ENCODE results near the gene PRPF40B. TPM values are rescaled to one million over a fixed set of nuclear protein-coding genes. Genes with fewer than 3 reads are reported as not detected.

Gene PRPF40B
- total RNA-seq, 2 experiments from 2014 or later, result 8.1 to 8.5 TPM

- H3K4me3 Mint-ChIP-seq, result no peak overlapping the region
- H3K9me3 Mint-ChIP-seq, result no peaks in the 10 kb centered on the region
- no peak overlapping the region for H3K27ac Mint-ChIP-seq
- H3K4me1 Mint-ChIP-seq, result peaks cover 24% of the 10 kb centered on the region
- no peak for DNase-seq
- H3K36me3 Mint-ChIP-seq, result no peaks in the 10 kb centered on the region
- peaks cover 14% of the 10 kb centered on the region for H3K27me3 Mint-ChIP-seq
Observed at GRCh38 chr12:49624921-49625577, 1.7 kb downstream of the PRPF40B start.

GRCh38 chr12:49626169-49626835 is 2.9 kb downstream of the PRPF40B start:
- Mint-ChIP-seq H3K27ac (no peak overlapping the region), H3K9me3 (no peaks in the 10 kb centered on the region), H3K27me3 (peaks cover 5% of the 10 kb centered on the region), H3K36me3 (no peaks in the 10 kb centered on the region), H3K4me3 (no peak overlapping the region), H3K4me1 (peaks cover 20% of the 10 kb centered on the region)
- DNase-seq, result no peak

- no peak for DNase-seq
- Mint-ChIP-seq H3K9me3 (no peaks in the 10 kb centered on the region), H3K27ac (no peak overlapping the region), H3K4me1 (peaks cover 16% of the 10 kb centered on the region), H3K4me3 (no peak overlapping the region), H3K27me3 (peaks cover 3% of the 10 kb centered on the region), H3K36me3 (no peaks in the 10 kb centered on the region)
Observed at GRCh38 chr12:49626836-49627235, 3.5 kb downstream of the PRPF40B start.

- no peak overlapping the region for H3K27ac Mint-ChIP-seq
- no peaks in the 10 kb centered on the region for H3K36me3 Mint-ChIP-seq
- no peak for DNase-seq
- no peak overlapping the region for H3K4me3 Mint-ChIP-seq
- no peaks in the 10 kb centered on the region for H3K9me3 Mint-ChIP-seq
- peaks cover 3% of the 10 kb centered on the region for H3K27me3 Mint-ChIP-seq
- H3K4me1 Mint-ChIP-seq, result peaks cover 10% of the 10 kb centered on the region
Observed at GRCh38 chr12:49627752-49628360, 4.5 kb downstream of the PRPF40B start.

GRCh38 chr12:49631336-49631907 is 8.1 kb downstream of the PRPF40B start:
- Mint-ChIP-seq H3K27ac (no peak overlapping the region), H3K9me3 (no peaks in the 10 kb centered on the region), H3K4me1 (peaks cover under 1% of the 10 kb centered on the region), H3K36me3 (no peaks in the 10 kb centered on the region), H3K27me3 (no peaks in the 10 kb centered on the region), H3K4me3 (no peak overlapping the region)
- no peak for DNase-seq

- Mint-ChIP-seq H3K4me1 (peaks cover 10% of the 10 kb centered on the region), H3K36me3 (no peaks in the 10 kb centered on the region), H3K27me3 (no peaks in the 10 kb centered on the region), H3K4me3 (no peak overlapping the region), H3K9me3 (no peaks in the 10 kb centered on the region), H3K27ac (no peak overlapping the region)
- no peak for DNase-seq
Observed at GRCh38 chr12:49632401-49632800, 9.0 kb downstream of the PRPF40B start.

GRCh38 chr12:49632986-49633702 is 9.8 kb downstream of the PRPF40B start:
- H3K4me3 Mint-ChIP-seq, result no peak overlapping the region

GRCh38 chr12:49633703-49634345 is 10.5 kb downstream of the PRPF40B start:
- H3K36me3 Mint-ChIP-seq, result no peaks in the 10 kb centered on the region
- no peaks in the 10 kb centered on the region for H3K27me3 Mint-ChIP-seq
- no peak overlapping the region for H3K4me3 Mint-ChIP-seq
- DNase-seq, result no peak
- no peaks in the 10 kb centered on the region for H3K9me3 Mint-ChIP-seq
- H3K4me1 Mint-ChIP-seq, result peaks cover 11% of the 10 kb centered on the region
- no peak overlapping the region for H3K27ac Mint-ChIP-seq

More at GRCh38 chr12:49632986-49633702, 9.8 kb downstream of the PRPF40B start:
- Mint-ChIP-seq H3K4me1 (peaks cover 10% of the 10 kb centered on the region), H3K36me3 (no peaks in the 10 kb centered on the region), H3K9me3 (no peaks in the 10 kb centered on the region), H3K27ac (no peak overlapping the region), H3K27me3 (no peaks in the 10 kb centered on the region)
- no peak for DNase-seq

- Mint-ChIP-seq H3K27me3 (no peaks in the 10 kb centered on the region), H3K4me3 (no peak overlapping the region), H3K4me1 (peaks cover 19% of the 10 kb centered on the region), H3K9me3 (no peaks in the 10 kb centered on the region), H3K36me3 (no peaks in the 10 kb centered on the region), H3K27ac (no peak overlapping the region)
- no peak for DNase-seq
Observed at GRCh38 chr12:49635036-49635435, 11.7 kb downstream of the PRPF40B start.

GRCh38 chr12:49635656-49636055 is 12.3 kb downstream of the PRPF40B start:
- H3K36me3 Mint-ChIP-seq, result no peaks in the 10 kb centered on the region
- H3K27ac Mint-ChIP-seq, result no peak overlapping the region
- H3K9me3 Mint-ChIP-seq, result no peaks in the 10 kb centered on the region
- peaks cover 19% of the 10 kb centered on the region for H3K4me1 Mint-ChIP-seq
- no peak for DNase-seq
- no peaks in the 10 kb centered on the region for H3K27me3 Mint-ChIP-seq
- H3K4me3 Mint-ChIP-seq, result no peak overlapping the region

- H3K27me3 Mint-ChIP-seq, result no peaks in the 10 kb centered on the region
- H3K9me3 Mint-ChIP-seq, result no peaks in the 10 kb centered on the region
- H3K36me3 Mint-ChIP-seq, result no peaks in the 10 kb centered on the region
- no peak overlapping the region for H3K4me3 Mint-ChIP-seq
- no peak for DNase-seq
- H3K4me1 Mint-ChIP-seq, result peaks cover 19% of the 10 kb centered on the region
- H3K27ac Mint-ChIP-seq, result no peak overlapping the region
Observed at GRCh38 chr12:49636574-49636973, 13.2 kb downstream of the PRPF40B start.

- H3K4me1 Mint-ChIP-seq, result peaks cover 19% of the 10 kb centered on the region
- no peaks in the 10 kb centered on the region for H3K27me3 Mint-ChIP-seq
- no peak overlapping the region for H3K4me3 Mint-ChIP-seq
- no peak overlapping the region for H3K27ac Mint-ChIP-seq
- H3K36me3 Mint-ChIP-seq, result no peaks in the 10 kb centered on the region
- DNase-seq, result peak; percentile 53
- H3K9me3 Mint-ChIP-seq, result no peaks in the 10 kb centered on the region
Observed at GRCh38 chr12:49636979-49637755, 13.8 kb downstream of the PRPF40B start.

- no peak overlapping the region for H3K4me3 Mint-ChIP-seq
- H3K36me3 Mint-ChIP-seq, result peaks cover 4% of the 10 kb centered on the region
- peaks cover 25% of the 10 kb centered on the region for H3K4me1 Mint-ChIP-seq
- H3K27me3 Mint-ChIP-seq, result no peaks in the 10 kb centered on the region
- no peaks in the 10 kb centered on the region for H3K9me3 Mint-ChIP-seq
- no peak for DNase-seq
- H3K27ac Mint-ChIP-seq, result no peak overlapping the region
Observed at GRCh38 chr12:49641748-49642369, 18.5 kb downstream of the PRPF40B start.

All from activated naive CD8-positive, alpha-beta T cell treated with anti-CD3 and anti-CD28 coated beads for 36 hours (primary cell).